ENCODE data around the gene SERPINI2.
"Not testable (repeated sequence)": the region's sequence is repeated elsewhere in the genome, so short reads cannot be mapped to it uniquely, and the experiment has no call there.

Gene SERPINI2

DNA sequence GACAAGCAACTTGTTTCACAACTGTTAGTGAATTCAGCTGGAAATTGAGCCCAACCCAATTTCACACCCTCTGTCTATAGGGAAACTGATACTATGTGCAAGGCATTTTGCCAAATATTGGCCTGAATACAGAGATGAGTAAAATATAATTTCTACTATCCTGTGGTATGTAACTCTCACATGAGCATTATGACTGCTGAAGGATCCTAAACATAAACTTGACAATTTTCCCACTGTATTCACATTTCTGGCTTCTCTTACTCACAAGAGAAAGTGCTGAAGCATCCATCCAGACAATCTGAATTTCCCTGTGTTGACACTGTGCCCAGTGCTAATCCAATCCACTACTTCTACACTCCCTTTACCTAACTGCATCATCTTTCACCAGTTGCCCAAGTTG lies 28.4 kb downstream of the SERPINI2 start:
- DNase-seq = no peak

DNA sequence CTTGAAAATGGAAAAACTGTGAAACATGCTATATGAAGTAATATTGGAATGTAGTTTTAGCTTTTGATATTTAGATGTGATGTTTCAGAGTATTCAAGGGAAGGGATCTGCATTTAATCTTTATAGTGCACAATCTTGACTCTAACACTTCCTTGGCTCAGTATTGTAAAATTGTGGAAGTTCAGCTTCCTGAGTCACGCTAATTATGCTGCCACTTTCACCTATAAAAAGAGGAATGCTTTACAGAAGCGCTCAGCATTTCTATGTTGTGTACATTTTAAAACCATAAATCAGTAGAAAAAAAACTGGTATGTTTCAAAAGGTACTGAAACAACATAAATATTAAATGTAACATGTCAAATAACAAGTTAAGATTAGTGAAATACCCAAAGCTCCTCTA lies 32.6 kb downstream of the SERPINI2 start:
- DNase-seq = no peak

GRCh38 chr3:167437428-167438139 lies 36.3 kb downstream of the SERPINI2 start:
- no peak for DNase-seq

DNA sequence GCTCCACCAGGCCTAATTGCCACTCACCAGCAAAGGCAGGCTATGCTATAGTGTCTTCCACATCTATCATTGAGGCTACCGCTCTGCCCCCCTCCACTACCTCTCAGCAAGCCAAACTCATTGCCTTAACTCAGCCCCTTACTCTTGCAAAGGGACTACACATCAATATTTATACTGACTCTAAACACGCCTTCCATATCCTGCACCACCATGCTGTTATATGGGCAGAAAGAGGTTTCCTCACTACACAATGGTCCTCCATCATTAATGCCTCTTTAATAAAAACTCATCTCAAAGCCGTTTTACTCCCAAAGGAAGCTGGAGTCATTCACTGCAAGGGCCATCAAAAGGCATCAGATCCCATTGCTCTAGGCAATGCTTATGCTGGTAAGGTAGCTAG lies 46.9 kb downstream of the SERPINI2 start:
- DNase-seq = not testable (repeated sequence)

- DNase-seq = not testable (repeated sequence)
Measured at GRCh38 chr3:167422396-167422795, 51.4 kb downstream of the SERPINI2 start.

DNA sequence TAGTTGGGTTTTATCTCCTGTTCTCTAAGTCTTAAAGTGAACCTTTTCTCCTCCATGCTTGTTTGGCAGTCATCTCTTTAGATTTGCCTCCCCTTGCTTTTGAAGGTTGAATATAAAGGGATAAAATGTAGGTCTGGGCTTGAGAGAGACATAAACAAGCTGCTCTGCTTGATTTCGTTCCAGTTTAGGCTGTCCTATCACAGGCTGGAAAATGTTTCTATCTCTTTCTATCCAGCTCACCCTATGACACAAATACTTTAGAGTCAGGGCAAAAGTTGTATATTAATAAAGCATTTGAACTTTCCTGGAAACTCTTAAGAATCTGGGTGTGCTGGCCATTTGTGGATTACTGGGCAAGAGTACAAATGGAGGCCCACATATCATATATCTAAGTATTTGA lies 64.2 kb downstream of the SERPINI2 start:
- no peak for DNase-seq

- DNase-seq = no peak
Measured at GRCh38 chr3:167406876-167407492, 66.9 kb downstream of the SERPINI2 start.

- no peak for DNase-seq
Measured at GRCh38 chr3:167397826-167398225, 76.0 kb downstream of the SERPINI2 start.

DNA sequence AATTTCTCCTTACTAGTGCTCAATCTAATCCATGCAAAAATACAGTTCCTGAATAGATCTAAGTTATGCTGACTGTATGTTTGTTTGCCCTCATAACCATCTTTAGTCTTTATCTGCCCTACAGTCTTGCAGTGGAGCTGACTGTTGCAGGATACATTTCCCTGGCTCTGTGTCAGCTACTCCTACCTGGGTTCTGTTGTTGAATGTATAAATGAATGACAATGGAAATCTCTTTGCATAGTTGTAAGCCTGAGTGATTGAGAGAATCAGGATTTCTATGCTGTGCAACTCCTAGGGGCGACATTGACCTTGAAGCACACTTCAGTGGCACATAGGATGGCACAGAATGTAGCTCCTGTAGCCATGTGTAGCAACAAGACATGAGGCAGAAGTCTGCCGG lies 77.8 kb downstream of the SERPINI2 start:
- no peak for DNase-seq

DNA sequence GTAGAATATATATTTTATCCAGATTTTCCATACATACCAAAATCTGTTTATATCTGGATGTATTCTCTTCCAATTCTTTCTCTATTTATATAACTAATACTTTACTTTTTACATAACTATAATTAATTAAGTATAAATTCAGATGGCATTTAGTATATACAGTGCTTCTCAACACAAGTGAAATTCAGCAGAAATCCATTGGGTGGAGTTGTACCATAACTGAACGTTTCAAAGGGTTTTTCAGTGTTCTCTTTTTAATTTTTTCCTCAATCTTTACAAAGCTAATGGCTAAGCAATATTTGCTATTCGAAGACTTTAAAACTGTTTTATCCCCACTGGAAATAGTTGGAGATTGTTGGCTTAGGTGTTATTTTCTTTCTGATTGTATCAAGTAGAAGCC lies 79.8 kb downstream of the SERPINI2 start:
- no peak for DNase-seq
